ENCODE data around the gene RAI1. TPM values are rescaled to one million over a fixed set of nuclear protein-coding genes. Genes with fewer than 3 reads are reported as not detected.

Gene RAI1
- 10.4 and 10.5 TPM in 2 replicates for total RNA-seq

GRCh38 chr17:17681187-17681743 is at the start of gene RAI1:
Gene RAI1 (plus strand): TSS chr17:17681458. CDS start chr17:17792949, 111,491 bp downstream.

GRCh38 chr17:17836818-17837379 is 155.6 kb downstream of the RAI1 start, which contains the start of gene SREBF1:
Gene SREBF1 (minus strand): TSS chr17:17836986. CDS start chr17:17836817, 169 bp downstream.

Other genes starting within 250 kb of the RAI1 start
- gene MED9, start 204.5 kb upstream of the RAI1 start, total RNA-seq = 11.7 and 14.4 TPM in 2 replicates
- 1.4 and 2.1 TPM in 2 replicates for gene RASD1, start 185.1 kb upstream of the RAI1 start, total RNA-seq
- 51.6 and 74.1 TPM in 2 replicates for gene PEMT, start 89.8 kb upstream of the RAI1 start, total RNA-seq
- gene SREBF1, start 155.5 kb downstream of the RAI1 start, total RNA-seq = 125 and 127 TPM in 2 replicates

All from myometrial cell (primary cell).